Activated naive CD8-positive, alpha-beta T cell treated with anti-CD3 and anti-CD28 coated beads, Interleukin-2, amount 50 U/mL, for 24 hours (primary cell): ENCODE results near the gene NSL1.
A peak's percentile ranks its signal among the peaks of the same experiment; 100 is the strongest.
"Not testable (repeated sequence)": the region's sequence is repeated elsewhere in the genome, so short reads cannot be mapped to it uniquely, and the experiment has no call there.

Source experiments
- ATAC-seq: fragments of 150-1000 bp; cut with Tn5 transposase; one replicate; pipeline ENCODE4 v1.10.0; 2021
- DNase-seq: peaks from one replicate; pipeline ENCODE4 v3.0.0; 2021
- H3K27ac Mint-ChIP-seq: one replicate; pipeline ENCODE4 v1.8.0; 2021; ENCODE audit warnings: mild to moderate bottlenecking, mixed read lengths
- H3K27me3 Mint-ChIP-seq: one replicate; pipeline ENCODE4 v1.8.0; 2021; ENCODE audit warnings: mixed read lengths
- H3K36me3 Mint-ChIP-seq: one replicate; pipeline ENCODE4 v1.8.0; 2021; ENCODE audit warnings: low read depth, mixed read lengths
- H3K4me1 Mint-ChIP-seq: one replicate; pipeline ENCODE4 v1.8.0; 2021; ENCODE audit warnings: mixed read lengths
- H3K4me3 Mint-ChIP-seq: one replicate; pipeline ENCODE4 v1.8.0; 2021; ENCODE audit warnings: mild to moderate bottlenecking, moderate library complexity, mixed read lengths
- H3K9me3 Mint-ChIP-seq: one replicate; pipeline ENCODE4 v1.8.0; 2021; ENCODE audit warnings: mixed read lengths

Gene NSL1

DNA sequence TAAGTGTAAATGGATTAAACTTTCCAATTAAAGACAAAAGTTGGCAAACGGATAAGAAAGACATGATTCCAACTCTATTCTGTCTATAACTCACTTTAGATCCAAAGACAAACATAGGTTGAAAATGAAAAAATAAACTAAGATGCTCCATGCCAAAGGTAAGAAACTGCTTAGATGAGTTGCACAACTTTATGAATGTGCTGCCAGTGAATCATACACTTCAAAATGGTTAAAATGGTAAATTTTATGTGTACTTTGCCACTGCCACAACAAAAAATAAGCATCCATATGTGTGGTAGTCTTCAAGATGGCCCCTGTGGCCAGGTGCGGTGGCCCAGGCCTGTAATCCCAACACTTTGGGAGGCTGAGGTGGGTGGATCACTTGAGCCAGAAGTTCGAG lies 45.0 kb downstream of the NSL1 start:
- Mint-ChIP-seq H3K27me3 (no peaks in the 10 kb centered on the region), H3K27ac (no peak overlapping the region), H3K4me3 (no peak overlapping the region), H3K9me3 (peaks cover 4% of the 10 kb centered on the region), H3K36me3 (peaks cover 15% of the 10 kb centered on the region), H3K4me1 (peaks cover 40% of the 10 kb centered on the region)
- DNase-seq (no peak), ATAC-seq (no peak)

DNA sequence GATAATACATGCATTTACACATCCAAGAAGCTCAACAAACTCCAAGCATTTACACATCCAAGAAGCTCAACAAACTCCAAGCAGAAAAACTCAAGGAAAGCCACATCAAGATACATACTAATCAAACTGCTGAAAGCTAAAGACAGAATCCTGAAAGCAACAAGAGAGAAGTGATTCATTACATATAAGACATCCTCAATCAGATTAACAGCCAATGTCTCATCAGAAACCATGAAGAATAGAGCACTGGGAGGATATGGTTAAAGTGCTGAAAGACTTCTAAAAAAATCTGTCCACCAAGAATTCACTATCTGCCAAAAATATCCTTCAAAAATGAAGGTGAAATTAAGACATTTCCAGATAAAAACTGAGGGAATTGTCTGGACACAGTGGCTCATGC lies 46.3 kb downstream of the NSL1 start:
- Mint-ChIP-seq H3K9me3 (peaks cover 9% of the 10 kb centered on the region), H3K4me1 (peaks cover 39% of the 10 kb centered on the region)

DNA sequence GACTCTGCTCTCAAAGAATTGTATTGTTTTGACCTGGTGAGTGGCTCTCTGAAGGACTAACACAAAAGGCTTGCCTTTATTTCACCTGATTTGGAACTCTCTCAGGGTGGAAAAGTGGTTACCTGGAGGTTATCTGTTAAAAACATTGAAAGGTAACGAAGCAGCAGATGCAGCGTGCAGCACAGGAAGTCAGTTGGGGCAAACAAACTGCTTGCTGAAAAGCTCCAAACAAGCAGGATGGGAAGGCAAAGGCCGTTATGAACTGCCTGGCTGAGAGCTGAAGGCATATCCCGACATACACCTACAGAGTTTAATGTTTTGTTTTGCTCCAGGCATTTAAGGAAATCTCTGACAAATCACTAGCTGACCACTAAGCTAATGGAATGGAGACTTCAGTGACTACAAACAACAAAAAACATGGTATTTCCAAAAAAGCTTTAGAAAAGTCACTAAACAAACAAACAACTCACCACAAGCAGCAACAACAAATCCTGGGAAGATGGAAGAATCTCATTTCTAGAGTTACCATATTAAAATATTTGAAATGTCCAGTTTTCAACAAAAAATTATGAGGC lies 47.6 kb downstream of the NSL1 start:
- H3K4me3 Mint-ChIP-seq = no peak overlapping the region
- peaks cover 40% of the 10 kb centered on the region for H3K4me1 Mint-ChIP-seq
- ATAC-seq (no peak), DNase-seq (no peak)
- H3K27ac Mint-ChIP-seq = no peak overlapping the region
- H3K27me3 Mint-ChIP-seq = no peaks in the 10 kb centered on the region
- peaks cover 20% of the 10 kb centered on the region for H3K36me3 Mint-ChIP-seq
- peaks cover 9% of the 10 kb centered on the region for H3K9me3 Mint-ChIP-seq

More for the DNA sequence above, 46.3 kb downstream of the NSL1 start:
- Mint-ChIP-seq H3K4me3 (no peak overlapping the region), H3K27me3 (no peaks in the 10 kb centered on the region), H3K36me3 (peaks cover 20% of the 10 kb centered on the region), H3K27ac (no peak overlapping the region)
- DNase-seq (no peak), ATAC-seq (no peak)

DNA sequence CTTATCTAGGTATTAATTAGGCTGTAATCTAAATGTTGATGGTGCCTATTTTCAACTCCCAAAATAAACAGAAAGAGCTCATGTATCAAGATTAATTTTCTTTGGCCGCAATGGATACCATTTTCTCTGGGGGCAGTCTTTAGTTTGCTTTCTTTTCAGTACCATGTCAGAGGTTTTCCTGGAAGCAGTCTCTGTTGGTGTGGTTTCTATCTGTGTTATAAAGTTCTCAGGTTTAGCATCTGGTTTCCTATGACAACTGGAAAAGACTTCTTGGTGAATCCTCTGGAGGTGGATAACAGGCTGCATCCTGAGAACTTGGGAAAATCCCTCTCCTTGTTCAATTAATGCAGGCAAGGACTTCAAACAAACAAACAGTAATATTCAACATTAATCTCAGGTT lies 53.2 kb downstream of the NSL1 start:
- Mint-ChIP-seq H3K4me3 (no peak overlapping the region), H3K4me1 (peaks cover 39% of the 10 kb centered on the region), H3K36me3 (peaks cover 32% of the 10 kb centered on the region), H3K9me3 (peaks cover 9% of the 10 kb centered on the region), H3K27ac (peak overlapping the region; percentile 84), H3K27me3 (no peaks in the 10 kb centered on the region)
- DNase-seq (no peak), ATAC-seq (peak; percentile 63)

DNA sequence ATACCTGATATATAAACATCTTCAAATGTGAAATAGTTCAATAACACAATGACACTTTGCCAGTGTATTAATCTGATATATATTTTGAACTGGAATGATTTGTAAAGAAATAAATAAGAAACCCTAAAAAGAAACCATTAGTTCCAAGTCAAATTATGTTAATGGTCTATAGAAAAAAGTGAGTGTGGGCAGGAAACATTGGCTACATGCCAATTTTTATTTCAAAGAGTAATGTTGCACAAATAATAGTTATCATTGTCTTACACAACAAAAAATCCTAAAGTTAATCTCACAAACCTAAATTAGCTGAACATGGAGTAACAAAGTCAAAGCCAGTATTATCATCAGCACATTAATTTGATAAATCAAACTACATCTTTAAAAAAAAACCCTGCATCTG lies 54.0 kb downstream of the NSL1 start:
- Mint-ChIP-seq H3K36me3 (peaks cover 32% of the 10 kb centered on the region), H3K9me3 (peaks cover 9% of the 10 kb centered on the region), H3K4me1 (peaks cover 38% of the 10 kb centered on the region), H3K27ac (no peak overlapping the region), H3K4me3 (no peak overlapping the region), H3K27me3 (no peaks in the 10 kb centered on the region)
- DNase-seq (no peak), ATAC-seq (no peak)

DNA sequence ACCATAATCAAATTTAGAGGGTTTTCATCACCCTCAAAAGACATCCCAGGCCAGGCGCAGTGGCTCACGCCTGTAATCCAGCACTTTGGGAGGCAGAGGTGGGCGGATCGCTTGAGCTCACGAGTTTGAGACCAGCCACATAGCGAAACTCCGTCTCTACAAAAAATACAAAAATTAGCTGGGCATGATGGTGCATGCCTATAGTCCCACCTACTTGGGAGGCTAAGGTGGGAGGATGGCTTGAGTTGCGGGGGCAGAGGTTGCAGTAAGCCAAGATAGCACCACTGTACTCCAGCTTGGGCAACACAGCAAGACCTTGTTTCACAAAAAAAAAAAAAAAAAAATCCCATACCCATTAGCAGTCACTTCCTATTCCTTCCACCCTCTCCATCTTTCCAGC lies 58.5 kb downstream of the NSL1 start:
- Mint-ChIP-seq H3K4me1 (peaks cover 26% of the 10 kb centered on the region), H3K9me3 (no peaks in the 10 kb centered on the region), H3K36me3 (peaks cover 13% of the 10 kb centered on the region), H3K27ac (no peak overlapping the region), H3K4me3 (no peak overlapping the region), H3K27me3 (no peaks in the 10 kb centered on the region)
- ATAC-seq (no peak), DNase-seq (no peak)

DNA sequence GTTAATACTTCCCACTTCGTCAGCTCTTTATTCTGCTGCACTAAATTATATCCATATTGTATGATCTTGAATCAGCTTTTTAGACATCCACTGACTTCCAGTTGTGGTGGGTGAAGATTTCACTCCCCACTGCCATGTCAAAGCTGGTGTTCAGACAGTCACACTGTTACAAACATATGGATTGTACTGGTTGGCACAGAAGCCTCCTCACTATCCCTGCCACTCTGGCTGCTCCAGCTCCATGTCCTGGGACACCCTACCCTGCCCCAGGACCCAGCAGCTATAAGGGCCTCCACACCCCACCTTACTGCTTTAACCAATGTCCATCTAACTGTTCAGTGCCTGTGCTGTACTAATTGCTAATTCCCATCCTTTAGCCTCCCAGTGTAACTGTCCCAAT lies 59.9 kb downstream of the NSL1 start:
- H3K9me3 Mint-ChIP-seq = no peaks in the 10 kb centered on the region
- peaks cover 10% of the 10 kb centered on the region for H3K36me3 Mint-ChIP-seq
- H3K4me1 Mint-ChIP-seq = peaks cover 28% of the 10 kb centered on the region
- no peak overlapping the region for H3K4me3 Mint-ChIP-seq
- no peak for ATAC-seq
- DNase-seq = no peak
- no peaks in the 10 kb centered on the region for H3K27me3 Mint-ChIP-seq
- peak overlapping the region; percentile 47 for H3K27ac Mint-ChIP-seq

DNA sequence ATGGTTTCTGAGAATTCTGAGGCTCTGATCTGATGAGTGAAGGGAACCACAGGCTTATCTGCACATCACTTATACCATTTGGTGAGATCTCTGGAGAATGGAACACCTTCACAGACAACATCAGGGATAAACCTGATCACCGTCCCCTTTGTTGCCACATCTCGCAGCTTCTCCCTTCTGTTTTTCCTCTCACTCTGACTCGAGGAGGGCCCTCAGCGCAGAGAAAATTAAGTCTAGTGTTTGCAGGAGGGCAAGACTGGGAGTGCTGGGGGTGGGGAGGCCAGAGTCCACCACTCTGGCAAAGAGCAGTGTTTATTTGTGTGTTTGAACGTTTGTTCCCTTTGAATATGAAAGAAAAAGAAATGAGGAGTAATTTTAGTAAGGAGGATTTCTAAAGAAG lies 63.0 kb downstream of the NSL1 start:
- DNase-seq (no peak), ATAC-seq (no peak)
- Mint-ChIP-seq H3K27ac (peak overlapping the region; percentile 12), H3K9me3 (no peaks in the 10 kb centered on the region), H3K4me1 (peaks cover 34% of the 10 kb centered on the region), H3K27me3 (no peaks in the 10 kb centered on the region), H3K36me3 (peaks cover 10% of the 10 kb centered on the region), H3K4me3 (no peak overlapping the region)

DNA sequence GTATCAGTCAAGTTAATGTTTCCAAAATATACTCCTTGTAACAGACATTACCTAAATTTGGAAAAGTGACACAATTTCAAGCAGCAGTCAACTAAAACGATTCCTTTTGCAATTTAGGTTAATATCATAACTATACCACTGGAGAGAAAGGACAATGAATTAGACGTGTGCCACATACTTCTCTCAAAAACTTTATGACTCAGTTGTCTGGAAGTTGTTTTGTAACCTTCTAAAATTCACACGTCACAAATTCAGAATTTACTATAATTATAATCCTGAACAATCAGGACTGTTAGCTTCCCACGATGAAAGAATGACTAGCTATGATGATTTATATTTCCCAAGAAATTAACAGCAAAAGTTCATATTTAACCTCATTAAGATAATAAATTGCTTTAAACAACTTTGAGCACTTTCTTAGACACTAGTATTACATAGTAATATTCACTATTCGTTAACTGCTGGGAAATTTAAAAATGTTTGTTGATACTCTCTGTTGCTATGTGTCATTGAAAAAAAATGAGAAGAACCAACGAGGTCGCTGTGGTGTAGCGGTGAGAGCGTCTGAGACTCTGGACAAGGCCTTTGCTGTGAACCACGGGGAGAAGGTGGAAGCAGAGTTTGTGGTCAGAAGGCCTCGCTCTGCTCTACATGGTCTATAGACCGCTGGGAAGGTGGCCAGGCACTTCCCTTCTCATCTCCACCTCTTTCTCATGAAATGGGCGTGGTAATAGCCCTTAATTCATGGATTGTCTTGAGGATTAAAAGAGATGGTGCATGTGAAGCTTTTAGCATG lies 64.0 kb downstream of the NSL1 start:
- ATAC-seq (peak; percentile 44), DNase-seq (no peak)
- Mint-ChIP-seq H3K27me3 (no peaks in the 10 kb centered on the region), H3K4me3 (no peak overlapping the region), H3K4me1 (peaks cover 42% of the 10 kb centered on the region), H3K9me3 (no peaks in the 10 kb centered on the region), H3K27ac (peak overlapping the region; percentile 78), H3K36me3 (peaks cover 14% of the 10 kb centered on the region)

DNA sequence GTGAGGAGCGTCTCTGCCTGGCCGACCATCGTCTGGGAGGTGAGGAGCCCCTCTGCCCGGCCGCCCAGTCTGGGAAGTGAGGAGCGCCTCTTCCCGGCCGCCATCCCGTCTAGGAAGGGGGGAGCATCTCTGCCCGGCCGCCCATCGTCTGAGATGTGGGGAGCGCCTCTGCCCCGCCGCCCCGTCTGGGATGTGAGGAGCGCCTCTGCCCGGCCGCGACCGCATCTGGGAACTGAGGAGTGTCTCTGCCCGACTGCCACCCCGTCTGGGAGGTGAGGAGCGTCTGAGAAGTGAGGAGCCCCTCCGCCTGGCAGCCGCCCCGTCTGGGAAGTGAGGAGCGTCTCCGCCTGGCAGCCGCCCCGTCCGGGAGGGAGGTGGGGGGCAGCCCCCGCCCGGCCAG lies 66.9 kb downstream of the NSL1 start:
- H3K9me3 Mint-ChIP-seq, DNase-seq, H3K27ac Mint-ChIP-seq, ATAC-seq, H3K27me3 Mint-ChIP-seq, H3K4me3 Mint-ChIP-seq: not testable (repeated sequence)
- H3K4me1 Mint-ChIP-seq = peaks cover 55% of the 10 kb centered on the region
- peaks cover 14% of the 10 kb centered on the region for H3K36me3 Mint-ChIP-seq

DNA sequence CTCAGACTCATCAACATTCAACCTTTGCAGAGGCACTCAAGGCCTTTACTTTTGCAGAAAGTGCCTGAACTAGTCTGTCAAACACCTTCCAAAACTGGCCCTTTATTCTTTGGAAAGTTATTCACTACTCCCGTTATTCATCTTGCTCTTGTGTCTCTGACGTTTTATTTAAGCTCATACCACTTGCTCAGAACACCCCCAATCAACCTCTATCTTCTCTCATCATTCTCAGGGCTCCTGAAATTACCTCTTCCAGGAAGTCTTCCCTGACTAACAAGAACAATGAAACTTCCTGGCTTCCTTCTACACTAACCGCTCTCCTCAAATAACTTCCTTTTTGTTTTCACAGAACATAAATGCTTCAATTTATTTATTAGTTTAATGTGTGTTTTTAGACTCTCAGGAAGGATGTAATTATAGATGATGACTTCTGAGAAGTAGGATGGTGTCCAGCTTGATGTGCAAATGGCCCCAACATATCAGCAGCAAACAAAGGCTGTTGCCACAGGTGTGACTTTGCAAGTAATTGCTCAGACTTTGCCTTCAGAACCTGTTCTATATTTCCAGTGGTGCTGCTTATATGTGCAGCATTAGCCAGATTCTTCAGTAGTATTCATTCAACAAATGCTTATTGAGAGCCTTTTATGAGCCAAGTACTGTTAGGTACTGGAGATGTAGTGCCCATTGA lies 69.2 kb downstream of the NSL1 start:
- Mint-ChIP-seq H3K27ac (peak overlapping the region; percentile 67), H3K4me1 (peaks cover 39% of the 10 kb centered on the region), H3K27me3 (peaks cover 7% of the 10 kb centered on the region), H3K9me3 (no peaks in the 10 kb centered on the region), H3K36me3 (peaks cover 14% of the 10 kb centered on the region), H3K4me3 (no peak overlapping the region)
- ATAC-seq (peak; percentile 42), DNase-seq (no peak)

DNA sequence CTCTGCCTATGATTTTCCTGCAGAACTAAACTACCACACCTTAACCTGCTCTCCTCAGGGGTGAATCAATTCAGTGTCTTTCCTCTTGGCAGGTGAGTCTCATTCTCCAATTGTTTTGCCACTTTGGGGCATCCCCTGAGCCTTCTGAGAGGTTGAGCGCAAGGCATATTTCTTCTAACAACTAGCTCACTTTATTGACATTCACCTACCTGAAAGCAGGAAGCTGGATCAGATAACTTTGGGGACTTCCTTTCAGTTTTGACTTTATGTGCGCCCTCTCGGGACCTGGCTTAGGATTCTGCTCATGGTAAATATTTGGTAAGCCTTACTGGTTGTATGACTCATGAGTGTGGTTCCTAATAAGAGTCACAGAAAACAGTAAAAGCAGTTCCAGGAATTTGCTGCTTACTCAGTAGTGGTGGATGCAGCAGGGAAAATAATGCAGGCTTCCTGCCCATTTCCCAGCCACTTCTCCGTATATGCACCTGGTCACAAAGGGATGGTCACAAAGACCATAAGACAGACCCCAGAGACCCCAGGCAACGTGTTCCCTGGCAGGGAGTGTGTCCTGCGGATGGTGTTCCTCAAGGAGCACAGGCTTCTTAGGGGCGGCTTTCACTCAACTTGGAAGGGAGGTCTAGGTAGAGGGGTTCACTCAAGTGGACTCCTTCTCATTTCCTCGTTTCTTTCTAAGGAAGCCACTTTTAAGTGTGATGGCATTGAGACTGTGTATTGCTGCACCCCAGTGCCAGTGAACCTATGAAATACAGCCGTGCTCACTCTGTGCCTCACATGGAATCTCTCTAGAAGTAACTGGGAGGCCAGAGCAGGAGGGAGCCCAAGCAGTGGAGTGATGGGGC lies 70.0 kb downstream of the NSL1 start:
- peak overlapping the region; percentile 67 for H3K27ac Mint-ChIP-seq
- H3K4me3 Mint-ChIP-seq = peak overlapping the region; percentile 16
- ATAC-seq (peak; percentile 87), DNase-seq (no peak)
- peaks cover 14% of the 10 kb centered on the region for H3K36me3 Mint-ChIP-seq
- peaks cover 34% of the 10 kb centered on the region for H3K4me1 Mint-ChIP-seq
- H3K9me3 Mint-ChIP-seq = no peaks in the 10 kb centered on the region
- H3K27me3 Mint-ChIP-seq = peaks cover 12% of the 10 kb centered on the region

DNA sequence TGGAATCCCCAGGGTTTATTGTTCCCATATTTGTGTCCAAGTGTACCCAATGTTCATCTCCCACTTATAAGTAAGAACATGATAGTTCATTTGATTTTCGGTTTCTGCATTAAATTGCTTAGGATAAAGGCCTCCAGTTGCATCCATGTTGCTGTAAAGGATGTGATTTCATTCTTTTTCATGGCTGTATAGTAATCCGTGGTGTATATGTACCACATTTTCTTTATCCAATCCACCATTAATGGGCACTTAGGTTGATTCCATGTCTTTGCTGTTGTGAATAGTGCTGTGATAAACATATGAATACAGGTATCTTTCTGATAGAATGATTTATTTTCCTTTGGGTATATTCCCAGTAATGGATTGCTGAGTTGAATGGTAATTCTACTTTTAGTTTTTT lies 71.9 kb downstream of the NSL1 start:
- ATAC-seq (no peak), DNase-seq (no peak)
- H3K4me1 Mint-ChIP-seq = peaks cover 36% of the 10 kb centered on the region
- peaks cover 14% of the 10 kb centered on the region for H3K27me3 Mint-ChIP-seq
- no peaks in the 10 kb centered on the region for H3K9me3 Mint-ChIP-seq
- no peak overlapping the region for H3K4me3 Mint-ChIP-seq
- peaks cover 8% of the 10 kb centered on the region for H3K36me3 Mint-ChIP-seq
- no peak overlapping the region for H3K27ac Mint-ChIP-seq

DNA sequence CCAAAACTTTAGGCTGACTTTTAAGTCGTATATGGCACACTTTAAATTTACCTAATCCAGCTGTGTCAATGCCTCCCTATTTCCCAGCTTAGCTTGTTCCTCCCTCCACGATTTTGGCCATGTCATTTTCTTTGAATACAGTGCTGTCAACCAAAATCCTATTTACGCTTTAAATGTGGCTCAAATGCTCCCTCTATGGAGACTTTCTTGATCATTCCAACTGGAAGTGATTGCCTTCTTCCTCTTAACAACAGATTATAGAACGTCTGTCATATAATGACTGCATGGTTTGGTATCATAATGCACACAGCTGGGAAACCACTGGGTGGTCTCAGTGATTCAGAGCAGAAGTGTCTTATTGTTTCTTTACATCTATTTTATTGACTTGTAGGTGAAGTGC lies 73.1 kb downstream of the NSL1 start:
- no peak overlapping the region for H3K4me3 Mint-ChIP-seq
- no peak overlapping the region for H3K27ac Mint-ChIP-seq
- peaks cover 38% of the 10 kb centered on the region for H3K4me1 Mint-ChIP-seq
- peaks cover 4% of the 10 kb centered on the region for H3K36me3 Mint-ChIP-seq
- H3K27me3 Mint-ChIP-seq = peaks cover 14% of the 10 kb centered on the region
- H3K9me3 Mint-ChIP-seq = no peaks in the 10 kb centered on the region
- DNase-seq = no peak
- no peak for ATAC-seq
